T-helper 9 cell (primary cell): ENCODE measurements around the gene BTBD9.
"Not testable (repeated sequence)": the region's sequence is repeated elsewhere in the genome, so short reads cannot be mapped to it uniquely, and the experiment has no call there.

Source experiments
- DNase-seq: peaks from one replicate; pipeline ENCODE4 v3.0.0-alpha.2; 2020

BTBD9 gene

GRCh38 chr6:38370653-38371601 lies 268.8 kb downstream of the BTBD9 start:
- no peak for DNase-seq

GRCh38 chr6:38367231-38367630 lies 272.5 kb downstream of the BTBD9 start:
- DNase-seq = no peak

DNA sequence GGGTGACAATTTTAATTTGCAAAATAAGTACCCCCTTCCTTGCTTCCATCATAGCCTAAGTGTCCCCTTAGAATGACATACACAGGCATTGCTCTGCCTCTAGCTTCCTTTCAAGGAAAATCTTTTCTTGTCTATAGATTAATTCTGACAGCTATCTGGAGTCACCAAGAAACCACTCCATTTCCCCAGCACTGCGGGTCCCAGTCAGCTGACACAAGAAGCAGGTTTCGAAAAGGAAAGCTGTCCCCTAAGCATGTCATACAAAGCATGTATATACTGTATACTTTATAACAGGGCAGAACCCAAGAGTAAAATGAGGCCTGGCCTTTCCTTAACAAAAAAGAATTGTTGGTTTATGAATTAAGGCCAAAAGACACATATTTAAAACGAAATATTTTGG lies 273.5 kb downstream of the BTBD9 start:
- DNase-seq = no peak

DNA sequence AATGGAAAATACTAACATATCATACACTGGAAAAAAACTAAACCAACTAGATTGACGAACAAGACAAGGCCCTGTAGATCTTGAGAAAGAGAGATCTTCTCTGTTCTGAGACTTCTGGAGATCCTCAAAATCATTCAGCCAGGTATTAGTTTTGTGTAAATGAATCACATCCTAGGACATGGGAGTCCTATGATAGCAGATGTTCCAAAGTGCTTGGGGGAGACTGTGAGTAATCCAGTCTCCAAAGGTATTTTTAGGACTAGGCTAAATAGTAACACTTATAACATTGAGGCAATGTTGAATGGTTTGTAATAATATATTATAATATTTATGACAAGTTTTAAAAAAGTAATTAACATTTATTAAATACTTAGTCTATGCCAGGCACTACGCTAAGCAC lies 275.0 kb downstream of the BTBD9 start:
- no peak for DNase-seq

DNA sequence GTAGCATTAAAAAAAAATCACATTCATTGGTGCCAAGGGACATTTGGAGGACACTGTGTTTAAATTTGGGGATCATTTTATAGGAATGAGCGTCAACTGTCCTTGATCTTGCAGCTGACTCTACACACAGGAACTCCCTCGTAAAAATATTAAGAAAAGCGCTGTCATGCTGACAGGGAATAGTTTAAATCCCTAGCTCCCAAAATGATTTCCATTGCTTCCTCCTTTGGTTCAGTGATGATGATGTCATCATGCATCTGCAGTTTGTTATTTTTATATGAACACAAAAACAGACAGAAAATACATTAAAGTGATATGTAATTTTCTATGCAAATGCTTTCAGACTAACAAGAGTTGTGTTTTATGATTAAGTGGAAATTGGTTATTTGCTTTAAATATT lies 275.6 kb downstream of the BTBD9 start:
- DNase-seq = no peak

GRCh38 chr6:38355519-38355918 lies 284.2 kb downstream of the BTBD9 start:
- no peak for DNase-seq

- DNase-seq = no peak
Observed at GRCh38 chr6:38354905-38355304, 284.8 kb downstream of the BTBD9 start.

DNA sequence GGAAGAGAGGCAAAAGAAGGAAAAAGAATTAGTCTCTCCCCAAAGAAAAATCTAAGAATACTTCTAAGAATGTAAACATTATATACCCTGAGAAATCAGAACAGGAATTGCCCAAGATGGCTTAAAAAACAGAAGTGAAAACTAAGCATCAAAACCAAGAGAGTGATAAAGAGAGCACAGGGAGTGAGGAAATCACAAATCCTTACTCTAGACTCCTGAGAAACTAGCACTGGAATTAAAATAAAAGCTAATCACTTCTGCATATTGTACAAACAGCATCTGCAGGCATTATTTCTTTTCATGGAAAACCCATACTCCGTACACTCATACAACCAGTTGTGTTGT lies 285.7 kb downstream of the BTBD9 start:
- no peak for DNase-seq

DNA sequence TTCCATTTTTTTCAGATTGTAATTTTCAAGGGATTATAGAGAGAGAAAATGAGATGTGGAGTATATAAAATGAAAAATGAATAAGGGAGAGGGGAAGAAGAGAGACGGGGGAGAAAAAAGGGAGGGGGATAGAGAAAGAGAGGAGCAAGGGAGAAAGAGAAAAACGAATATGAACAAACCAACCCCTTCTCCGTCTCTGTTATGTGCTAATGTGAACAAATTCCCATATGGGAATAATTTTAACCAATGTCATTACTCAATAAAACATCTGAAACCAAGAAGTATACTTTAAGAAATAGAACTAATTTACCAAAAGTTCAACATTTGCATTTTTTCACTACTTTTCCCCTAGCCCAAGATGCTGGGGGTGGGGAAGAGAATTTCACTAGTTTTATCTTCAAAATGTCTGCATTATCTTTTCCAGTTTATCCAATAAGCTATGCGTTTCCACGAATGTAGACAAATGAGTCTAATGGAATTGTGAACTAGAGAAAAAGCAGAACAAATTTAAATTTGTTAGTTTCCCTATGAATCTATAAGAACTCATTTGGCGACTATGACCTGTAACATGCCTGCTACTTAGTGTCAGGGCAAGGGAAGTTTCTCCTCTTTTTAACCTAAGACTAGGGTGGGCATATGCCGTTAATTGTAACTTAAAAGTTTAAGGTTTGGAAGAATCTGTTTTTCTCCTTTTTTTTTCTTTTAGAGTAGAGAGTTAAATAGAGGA lies 286.3 kb downstream of the BTBD9 start:
- DNase-seq = no peak

GRCh38 chr6:38352636-38353035 lies 287.1 kb downstream of the BTBD9 start:
- no peak for DNase-seq

GRCh38 chr6:38350942-38351341 lies 288.8 kb downstream of the BTBD9 start:
- no peak for DNase-seq

DNA sequence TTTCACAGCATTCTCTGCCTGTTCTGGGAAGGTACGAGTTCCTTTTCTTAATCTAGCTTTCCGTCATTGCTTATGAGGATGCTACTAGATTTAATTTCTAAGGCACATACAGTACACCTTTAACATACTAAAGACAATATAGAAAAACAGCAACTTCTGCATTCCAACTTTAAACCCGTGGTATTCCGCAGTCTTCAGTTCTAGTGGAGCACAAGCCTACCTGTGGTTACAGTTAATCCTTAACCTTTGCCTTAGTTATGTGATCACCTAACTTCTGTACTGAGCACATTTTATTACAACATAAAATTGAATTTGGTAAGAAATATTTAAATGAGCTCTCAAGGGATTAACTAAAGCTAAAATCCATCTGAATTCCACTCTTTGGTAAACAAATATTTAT lies 289.5 kb downstream of the BTBD9 start:
- no peak for DNase-seq

- DNase-seq = no peak
Observed at GRCh38 chr6:38349795-38350194, 289.9 kb downstream of the BTBD9 start.

DNA sequence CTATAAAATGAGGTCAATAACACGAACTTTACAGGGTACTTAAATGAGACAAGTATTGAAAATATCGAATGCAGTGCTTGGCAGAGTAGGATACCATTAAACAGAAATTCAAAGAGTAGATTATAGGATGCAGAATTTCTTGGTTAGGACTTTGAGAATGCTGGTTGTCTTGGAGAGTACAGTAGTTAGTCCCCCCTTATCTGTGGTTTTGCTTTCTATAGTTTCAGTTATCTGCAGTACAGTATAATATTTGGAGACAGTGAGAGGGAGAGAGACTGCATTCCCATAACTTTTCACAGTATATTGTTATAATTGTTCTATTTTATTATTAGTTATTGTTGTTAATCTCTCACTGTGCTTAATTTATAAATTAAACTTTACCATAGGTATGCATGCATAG lies 290.5 kb downstream of the BTBD9 start:
- no peak for DNase-seq

- no peak for DNase-seq
Observed at GRCh38 chr6:38348371-38348770, 291.4 kb downstream of the BTBD9 start.

GRCh38 chr6:38347829-38348228 lies 291.9 kb downstream of the BTBD9 start:
- not testable (repeated sequence) for DNase-seq

- no peak for DNase-seq
Observed at GRCh38 chr6:38346291-38347079, 293.2 kb downstream of the BTBD9 start.

DNA sequence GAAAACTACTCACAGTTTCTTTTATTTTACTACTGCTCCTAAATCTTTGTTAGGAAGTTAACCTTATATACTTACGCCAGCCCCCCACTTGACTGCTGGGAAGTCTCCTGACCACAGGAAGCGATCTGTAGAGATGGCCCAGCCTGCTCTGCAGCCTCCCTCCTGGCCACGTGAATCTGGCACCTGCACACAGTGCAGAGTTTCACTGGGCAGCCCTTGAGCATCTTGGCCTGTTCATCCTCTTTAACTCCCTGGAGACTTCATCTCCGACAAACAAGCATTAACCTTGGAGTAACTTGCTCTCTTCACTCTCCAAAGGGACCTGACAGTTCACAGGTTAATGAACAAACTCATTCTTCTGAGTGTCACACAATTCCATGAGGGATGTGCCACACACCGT lies 294.1 kb downstream of the BTBD9 start:
- DNase-seq = no peak

- DNase-seq = no peak
Observed at GRCh38 chr6:38341496-38341895, 298.2 kb downstream of the BTBD9 start.

GRCh38 chr6:38339914-38340313 lies 299.8 kb downstream of the BTBD9 start:
- no peak for DNase-seq

GRCh38 chr6:38337819-38338465 lies 301.8 kb downstream of the BTBD9 start:
- DNase-seq = no peak

- no peak for DNase-seq
Observed at GRCh38 chr6:38336922-38337321, 302.8 kb downstream of the BTBD9 start.

DNA sequence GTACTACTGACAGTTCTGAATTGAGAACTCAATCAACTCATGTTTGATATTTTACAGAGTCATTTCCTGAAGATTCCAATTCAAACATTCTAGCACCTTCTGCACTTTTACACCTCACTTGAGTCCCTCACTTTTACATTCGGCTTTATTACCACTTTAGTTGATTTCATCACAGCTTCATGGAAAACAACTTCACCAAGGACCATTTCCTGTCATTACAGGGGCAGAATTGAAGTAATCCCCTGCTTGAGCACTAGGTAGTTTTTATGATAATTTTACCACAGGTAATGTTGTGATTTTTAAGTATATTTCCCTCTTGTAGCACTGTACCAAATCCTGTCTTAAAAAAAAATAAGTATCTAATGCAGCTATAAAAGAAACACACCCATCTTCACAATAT lies 312.9 kb downstream of the BTBD9 start:
- DNase-seq = no peak
